Measurements from ENCODE around the gene MC1R.
"Not testable (repeated sequence)": the region's sequence is repeated elsewhere in the genome, so short reads cannot be mapped to it uniquely, and the experiment has no call there.

The MC1R gene

DNA sequence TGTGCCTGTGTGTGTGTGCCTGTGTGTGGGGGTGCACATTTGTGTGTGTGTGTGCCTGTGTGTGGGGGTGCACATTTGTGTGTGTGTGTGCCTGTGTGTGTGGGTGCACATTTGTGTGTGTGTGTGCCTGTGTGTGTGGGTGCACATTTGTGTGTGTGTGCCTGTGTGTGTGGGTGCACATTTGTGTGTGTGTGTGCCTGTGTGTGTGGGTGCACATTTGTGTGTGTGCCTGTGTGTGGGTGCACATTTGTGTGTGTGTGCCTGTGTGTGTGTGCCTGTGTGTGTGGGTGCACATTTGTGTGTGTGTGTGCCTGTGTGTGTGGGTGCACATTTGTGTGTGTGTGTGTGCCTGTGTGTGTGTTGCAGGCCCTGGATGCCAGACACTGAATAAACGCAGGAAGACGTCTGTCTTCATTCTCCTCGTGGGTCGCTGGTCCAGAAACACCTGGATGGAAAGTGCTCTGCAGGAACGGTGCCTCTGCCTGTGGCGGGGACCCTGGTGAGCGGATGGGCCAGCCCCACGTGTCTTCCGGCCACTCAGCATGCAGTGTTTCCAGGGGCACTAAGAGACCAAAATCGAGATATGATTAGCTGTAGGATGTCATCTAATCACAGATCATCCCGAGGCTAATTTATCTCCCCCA lies 3.9 kb upstream of the MC1R start:
- DNase-seq: not testable (repeated sequence)

DNA sequence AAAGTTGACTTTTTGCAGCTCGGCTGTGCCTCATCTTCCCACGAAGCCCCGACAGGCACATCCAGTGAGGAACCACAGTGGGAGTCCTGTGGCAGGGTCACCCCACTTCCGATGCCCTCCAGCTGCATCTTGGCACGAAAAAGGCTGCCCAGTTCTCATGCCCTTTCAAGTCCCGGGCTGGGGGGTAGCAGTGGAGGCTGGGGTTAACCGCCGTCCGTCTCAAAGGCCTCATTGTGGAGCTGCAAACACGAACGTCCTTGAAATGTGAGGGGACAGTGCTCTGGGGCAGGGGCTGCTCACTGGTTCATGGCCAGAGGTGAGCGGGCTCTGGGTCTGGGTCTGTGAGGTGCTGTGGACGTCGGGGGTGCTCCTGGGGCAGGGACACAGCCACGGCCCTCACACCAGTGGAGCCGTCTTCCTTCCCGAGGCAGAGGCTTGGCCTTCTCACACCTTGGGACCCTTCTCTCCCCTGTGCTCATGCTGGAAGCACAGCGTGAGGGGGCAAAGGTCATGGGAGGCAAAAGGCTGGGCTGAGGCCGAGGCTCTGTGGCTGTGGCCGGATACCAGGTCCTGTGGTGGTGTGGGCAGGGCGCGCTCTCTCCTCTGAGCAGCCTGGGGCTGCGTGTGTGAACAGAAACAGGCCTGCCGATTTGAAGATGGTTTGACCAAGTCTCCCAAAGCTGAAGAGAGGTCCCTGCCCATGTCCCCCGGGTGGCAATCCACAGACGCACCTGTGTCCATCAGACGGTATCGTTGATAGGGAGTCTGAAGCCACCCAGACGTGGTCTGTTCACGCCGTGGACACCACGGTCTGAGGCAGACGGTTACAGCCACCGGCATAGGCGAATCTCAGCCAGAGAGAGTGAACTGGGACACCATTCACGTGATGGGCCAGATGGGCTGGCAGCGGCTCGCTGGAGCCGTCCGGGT lies 3.1 kb upstream of the MC1R start:
- DNase-seq: no peak

DNA sequence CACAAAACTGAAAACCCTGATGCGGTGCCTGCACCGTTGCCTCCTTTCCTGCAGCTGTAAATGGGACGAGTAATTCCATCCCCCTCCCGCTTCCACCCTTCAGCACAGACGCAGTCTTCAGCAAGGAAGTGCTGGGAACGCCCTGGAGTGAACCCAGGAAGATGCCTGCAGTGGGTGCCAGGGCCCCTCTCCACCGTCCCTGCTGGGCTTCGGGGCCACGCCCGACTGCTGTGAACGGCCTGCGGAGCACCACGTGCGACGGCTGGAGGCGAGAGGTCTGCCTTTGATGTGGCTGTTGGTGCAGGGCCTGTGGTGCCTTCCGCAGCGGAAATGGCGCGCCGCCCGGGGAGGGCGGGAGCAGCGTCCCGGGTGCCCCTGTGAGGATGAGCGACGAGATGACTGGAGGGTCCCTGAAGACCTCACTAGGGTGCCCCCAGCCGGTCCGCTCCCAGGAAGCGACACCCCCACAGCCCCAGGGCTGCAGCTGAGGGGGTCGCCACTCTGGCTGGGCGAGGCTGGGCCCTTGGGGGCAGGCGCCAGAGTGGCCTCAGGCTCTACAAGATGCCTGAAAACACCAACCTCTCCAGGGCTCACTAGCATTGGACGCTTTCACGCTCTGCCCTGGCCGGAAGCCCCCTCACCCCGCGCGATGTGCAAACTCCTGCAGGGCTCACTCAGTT lies 749 bp upstream of the MC1R start:
- peak; percentile 83 for DNase-seq

DNA sequence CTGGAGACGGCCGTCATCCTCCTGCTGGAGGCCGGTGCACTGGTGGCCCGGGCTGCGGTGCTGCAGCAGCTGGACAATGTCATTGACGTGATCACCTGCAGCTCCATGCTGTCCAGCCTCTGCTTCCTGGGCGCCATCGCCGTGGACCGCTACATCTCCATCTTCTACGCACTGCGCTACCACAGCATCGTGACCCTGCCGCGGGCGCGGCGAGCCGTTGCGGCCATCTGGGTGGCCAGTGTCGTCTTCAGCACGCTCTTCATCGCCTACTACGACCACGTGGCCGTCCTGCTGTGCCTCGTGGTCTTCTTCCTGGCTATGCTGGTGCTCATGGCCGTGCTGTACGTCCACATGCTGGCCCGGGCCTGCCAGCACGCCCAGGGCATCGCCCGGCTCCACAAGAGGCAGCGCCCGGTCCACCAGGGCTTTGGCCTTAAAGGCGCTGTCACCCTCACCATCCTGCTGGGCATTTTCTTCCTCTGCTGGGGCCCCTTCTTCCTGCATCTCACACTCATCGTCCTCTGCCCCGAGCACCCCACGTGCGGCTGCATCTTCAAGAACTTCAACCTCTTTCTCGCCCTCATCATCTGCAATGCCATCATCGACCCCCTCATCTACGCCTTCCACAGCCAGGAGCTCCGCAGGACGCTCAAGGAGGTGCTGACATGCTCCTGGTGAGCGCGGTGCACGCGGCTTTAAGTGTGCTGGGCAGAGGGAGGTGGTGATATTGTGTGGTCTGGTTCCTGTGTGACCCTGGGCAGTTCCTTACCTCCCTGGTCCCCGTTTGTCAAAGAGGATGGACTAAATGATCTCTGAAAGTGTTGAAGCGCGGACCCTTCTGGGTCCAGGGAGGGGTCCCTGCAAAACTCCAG lies 1.1 kb downstream of the MC1R start:
- no peak for DNase-seq

DNA sequence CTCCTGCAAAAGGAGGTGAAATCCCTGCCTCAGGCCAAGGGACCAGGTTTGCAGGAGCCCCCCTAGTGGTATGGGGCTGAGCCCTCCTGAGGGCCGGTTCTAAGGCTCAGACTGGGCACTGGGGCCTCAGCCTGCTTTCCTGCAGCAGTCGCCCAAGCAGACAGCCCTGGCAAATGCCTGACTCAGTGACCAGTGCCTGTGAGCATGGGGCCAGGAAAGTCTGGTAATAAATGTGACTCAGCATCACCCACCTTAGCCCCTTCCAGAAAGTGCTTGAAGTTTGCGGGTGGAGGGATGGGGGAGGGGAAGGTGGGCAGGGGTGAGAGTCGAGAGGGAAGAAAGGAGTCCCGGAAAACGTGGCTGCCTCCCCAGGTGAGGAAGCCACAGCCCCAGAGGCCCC lies 2.1 kb downstream of the MC1R start:
- DNase-seq: no peak

DNA sequence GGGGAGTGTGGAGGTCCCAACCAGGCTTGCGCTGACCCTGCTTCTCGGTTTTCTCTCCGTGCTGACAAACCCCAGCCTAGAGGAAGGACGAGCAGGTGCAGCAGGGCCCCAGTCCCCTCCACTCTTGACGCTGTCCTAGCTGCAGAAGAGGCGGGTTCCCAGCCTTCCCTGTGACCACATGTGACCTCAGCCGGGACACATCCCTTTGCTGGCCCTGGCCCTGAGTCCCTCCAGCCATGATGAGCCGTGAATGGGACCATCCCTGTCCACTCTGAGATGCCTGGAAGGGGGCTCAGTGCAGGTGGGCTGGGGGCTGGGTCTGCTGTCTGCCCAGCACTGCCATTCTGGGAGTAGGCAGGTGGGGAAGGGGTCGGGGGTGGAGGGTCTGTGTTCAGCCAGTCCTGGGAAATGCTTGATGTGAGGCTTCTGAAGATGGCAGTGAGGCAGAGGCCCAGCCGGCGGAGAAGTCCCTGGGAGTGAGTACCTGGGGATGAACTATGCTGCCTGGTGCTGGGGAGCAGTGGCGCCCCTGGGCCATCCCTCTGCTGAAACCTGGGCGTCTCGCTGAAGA lies 2.6 kb downstream of the MC1R start:
- DNase-seq: no peak

DNA sequence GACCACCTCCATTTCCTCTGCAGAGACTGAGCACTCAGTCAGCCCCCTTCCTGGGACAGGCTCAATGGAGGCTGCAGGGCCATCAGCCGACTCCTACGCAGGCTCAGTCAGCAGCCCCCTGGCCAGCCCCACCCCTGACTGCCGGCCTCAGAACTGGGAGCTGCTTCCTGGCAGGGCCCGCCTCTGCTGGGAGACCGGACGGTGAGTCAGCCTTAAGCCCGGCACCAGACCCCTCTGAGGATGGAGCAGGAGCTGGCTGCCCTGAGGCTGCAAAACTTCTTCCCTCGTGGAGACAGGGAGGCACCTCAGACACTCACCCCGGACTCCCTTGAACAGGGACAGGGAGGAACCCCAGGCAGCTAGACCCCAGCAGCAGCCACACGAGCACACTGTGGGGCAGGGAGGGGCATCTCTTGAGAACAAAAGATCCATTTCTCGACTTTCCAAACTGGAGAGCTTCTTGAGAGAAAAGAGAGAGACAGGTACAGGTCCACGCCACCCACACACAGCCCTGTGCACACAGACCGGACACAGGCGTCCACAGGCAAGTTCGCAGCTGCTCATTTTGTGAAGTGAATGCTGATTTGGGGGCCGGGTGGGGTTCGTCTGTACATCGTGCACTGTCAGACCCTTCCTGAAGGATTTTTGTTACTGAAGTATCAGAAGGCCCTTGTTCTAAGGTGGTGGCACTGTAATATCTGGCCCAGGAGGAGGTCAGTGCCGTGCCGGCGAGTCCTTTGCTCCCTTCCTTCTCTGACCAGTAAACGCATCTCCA lies 3.2 kb downstream of the MC1R start:
- DNase-seq: peak; percentile 22

DNA sequence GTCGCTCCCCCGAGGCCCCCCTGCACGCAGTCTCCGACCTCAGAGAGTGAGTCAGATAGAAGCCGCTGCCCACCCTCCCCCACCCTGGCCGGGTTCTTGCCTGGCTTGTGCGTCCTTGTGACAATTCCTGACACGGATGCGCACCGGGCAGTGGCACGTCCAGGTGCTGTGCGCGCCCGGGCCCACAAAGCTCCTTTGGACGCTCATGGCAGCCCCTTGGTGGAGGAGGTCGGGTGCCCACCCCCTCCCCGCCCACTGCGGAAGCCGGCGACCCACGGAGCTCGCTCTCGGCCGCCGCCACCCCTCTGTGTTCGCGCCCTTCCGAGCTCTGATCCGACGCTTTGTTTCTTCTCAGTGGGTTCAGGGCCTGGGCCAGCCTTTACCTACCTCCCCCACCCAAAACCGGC lies 3.8 kb downstream of the MC1R start:
- DNase-seq: peak; percentile 74

DNA sequence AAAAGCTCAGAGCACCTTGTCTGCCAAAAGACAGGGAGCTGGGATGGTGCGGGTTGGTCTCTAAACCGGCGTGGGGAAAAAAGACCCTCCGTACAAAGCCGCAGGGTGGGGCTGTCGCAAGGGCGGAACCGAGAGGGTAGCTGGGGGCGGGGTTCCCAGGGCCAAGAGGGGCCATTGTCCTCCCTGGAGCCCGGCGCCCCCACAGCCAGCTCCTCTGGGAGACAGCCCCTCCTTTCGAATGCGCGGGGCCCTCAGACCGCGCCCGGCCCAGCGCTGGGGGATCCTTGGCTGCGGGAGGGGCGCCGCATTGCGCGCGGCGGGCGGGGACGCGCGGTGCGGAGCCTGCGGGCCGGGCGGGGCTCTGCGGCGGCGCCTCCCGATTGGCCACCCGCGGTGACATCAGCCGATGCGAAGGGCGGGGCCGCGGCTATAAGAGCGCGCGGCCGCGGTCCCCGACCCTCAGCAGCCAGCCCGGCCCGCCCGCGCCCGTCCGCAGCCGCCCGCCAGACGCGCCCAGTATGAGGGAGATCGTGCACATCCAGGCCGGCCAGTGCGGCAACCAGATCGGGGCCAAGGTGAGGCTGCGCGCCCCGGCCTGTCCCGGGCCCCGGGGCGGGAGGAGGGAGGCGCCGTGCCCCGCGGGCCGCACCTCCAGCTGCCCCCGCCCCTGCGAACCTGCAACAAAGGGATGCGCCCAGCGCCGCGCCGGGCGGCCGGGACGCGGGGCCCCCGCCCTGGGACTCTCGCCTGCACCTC lies 4.4 kb downstream of the MC1R start, which contains the start of gene TUBB3:
Gene TUBB3 (plus strand): TSS at position 459 of the 756 bp plus-strand sequence. CDS start 60 bp downstream, at position 519.
- peak; percentile 78 for DNase-seq

DNA sequence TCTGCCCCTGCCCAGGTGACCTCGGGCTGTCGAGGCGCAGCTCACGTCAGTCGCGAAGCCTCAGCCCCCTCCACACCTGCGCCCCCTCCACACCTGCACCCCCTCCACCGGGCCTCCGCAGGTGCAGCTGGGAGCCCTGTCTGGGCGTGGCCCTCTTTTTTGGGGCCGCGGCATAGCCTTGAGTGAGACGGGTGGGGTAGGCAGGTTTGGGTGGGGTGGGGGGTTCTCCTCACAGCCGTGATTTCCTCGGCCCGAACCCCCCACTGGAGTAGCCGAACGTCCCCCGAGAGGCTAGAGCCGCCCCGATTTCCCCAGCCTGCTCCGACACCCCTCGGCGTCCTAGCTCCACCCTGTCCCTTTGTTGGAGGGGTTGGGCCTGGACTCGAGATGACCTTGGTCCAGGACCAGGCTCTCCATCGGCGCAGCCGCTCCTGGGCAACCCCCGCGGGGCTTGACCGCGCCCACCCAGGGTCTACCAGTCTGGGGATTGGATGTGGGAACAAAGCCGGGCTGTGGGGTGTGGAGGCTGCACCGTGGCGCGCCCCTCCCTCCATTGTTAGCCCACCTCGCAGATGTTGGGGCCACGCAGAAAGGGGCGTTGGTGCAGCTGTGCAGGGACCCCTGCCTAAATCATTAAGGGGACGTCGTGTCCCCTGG lies 5.1 kb downstream of the MC1R start:
- DNase-seq: peak; percentile 88

DNA sequence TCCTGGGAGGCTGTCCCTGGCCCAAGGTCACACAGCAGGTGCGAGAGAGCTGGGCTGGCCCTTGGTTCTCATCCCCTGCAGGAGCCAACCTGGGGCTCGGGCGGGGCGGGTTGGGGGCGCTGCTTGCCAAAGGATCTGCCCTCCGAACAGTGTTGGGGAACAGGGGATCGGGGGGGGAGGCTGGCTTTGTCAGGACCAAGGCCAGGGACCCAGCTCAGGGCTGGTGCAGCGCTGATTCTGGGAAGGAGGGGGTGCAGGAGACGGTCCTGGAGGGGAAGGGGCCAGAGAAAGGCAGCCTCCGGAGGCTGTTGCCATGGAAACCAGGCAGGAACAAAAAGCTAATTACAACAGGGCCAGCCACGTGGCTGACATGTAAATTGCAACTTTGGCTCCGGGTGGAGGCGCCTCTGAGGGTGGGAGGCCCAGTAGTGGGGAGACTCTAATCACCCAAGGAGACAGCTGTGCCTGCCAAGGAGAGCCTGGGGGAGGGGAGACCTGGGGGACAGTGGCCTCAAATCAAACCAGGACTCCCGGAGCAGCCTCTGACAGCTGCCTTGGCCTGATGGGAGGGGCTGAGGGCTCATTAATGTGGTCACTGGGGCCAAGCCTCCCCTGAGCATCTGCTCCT lies 5.7 kb downstream of the MC1R start:
- DNase-seq: peak; percentile 77

DNA sequence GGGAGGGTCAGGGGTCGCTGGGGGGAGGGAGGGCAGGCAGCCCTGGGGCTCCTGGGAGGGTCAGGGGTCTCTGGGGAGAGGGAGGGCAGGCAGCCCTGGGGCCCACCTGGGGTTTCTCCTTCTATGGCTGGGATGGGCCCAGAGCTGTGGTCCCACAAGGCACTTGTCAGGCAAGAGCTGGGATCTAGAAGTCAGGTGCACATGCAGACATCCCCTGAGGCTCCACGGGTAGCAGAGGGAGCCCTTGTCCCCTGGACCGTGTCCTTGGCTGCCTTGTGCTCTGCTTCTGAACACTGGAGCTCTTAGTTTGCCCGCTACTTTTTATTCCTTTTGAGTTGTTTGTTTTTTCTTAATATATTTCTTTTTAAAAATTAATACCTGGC lies 6.3 kb downstream of the MC1R start:
- DNase-seq: no peak

DNA sequence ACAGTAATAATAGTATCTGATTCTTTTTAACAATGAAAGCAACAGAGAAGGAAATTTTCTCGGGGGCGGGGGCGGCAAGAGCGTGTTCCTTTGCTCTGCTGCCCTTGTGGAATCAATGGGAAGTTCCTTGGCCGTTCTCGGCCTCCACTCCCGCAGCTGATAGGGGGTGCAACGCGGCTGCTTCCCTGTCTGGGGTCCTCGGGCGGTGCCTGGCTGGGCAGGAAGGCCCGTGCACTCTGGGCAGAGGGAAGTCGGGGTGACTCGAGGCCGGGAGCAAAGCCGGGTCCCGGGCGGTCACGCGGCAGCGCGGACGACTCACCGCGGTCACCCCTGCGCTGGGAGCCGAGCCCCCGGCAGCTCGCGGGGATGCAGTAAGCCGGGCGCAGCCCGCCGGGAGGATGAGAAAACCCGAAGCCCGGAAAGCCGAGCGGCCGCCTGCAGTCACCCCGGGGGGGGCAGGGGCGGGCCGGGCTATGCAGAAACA lies 7.0 kb downstream of the MC1R start:
- no peak for DNase-seq

DNA sequence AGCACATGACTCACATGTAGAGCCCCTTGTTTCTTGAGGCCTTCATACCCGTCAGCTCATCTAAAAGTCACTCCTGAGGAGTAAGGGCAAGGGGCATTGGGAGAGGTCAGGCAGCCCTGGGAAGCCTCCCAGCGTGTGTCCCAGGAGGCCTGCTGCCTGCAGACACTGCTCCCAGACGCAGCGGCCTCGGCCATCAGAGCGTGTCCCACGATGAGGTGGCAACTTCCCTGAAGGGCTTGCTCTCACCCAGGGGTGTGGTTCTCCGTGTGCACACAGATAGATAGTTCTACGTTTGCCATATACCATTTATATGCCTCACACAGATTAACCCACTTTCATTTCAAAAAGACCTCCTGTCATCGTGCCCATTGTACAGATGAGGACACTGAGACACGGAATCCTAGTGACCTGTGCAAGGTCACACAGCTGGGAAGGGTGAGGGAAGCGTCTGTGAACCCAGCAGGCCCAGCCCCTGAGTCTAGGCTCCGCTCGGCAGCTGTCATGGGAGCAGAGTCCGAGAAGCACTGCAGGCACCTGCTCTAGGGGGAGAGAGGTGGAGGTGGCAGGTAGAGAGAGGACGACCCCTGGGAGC lies 12.7 kb downstream of the MC1R start:
- no peak for DNase-seq

DNA sequence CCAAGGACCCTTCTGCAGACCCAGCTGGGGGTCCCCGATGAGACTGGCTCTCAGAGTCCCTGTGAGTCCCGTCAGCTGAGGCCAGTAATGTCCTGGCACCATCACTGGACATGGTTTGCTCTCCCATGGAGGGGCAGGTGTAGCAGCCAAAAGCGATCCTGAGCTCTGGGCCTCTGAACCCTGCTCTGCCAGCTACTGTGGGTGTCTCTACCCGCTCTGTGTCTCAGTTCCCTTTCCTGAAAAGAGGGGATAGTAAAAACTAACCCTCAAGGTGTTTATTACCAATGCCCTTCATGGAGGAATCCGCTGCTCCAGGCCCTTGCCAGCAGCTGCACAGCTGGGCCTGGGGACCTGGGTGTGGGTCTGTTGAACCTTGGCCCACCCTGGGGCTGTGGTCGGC lies 13.3 kb downstream of the MC1R start:
- no peak for DNase-seq

DNA sequence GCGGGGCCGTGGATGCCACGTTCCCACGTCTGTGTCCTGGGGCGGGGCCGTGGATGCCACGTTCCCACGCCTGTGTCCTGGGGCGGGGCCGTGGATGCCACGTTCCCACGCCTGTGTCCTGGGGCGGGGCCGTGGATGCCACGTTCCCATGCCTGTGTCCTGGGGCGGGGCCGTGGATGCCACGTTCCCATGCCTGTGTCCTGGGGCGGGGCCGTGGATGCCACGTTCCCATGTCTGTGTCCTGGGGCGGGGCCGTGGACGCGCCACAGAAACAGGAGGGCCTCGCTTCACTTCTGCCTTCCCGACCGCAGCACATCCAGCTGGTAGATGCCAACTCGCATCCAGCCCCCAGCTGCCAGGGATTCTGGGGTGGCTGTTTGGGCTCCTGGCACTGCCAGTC lies 15.4 kb downstream of the MC1R start:
- DNase-seq: not testable (repeated sequence)

DNA sequence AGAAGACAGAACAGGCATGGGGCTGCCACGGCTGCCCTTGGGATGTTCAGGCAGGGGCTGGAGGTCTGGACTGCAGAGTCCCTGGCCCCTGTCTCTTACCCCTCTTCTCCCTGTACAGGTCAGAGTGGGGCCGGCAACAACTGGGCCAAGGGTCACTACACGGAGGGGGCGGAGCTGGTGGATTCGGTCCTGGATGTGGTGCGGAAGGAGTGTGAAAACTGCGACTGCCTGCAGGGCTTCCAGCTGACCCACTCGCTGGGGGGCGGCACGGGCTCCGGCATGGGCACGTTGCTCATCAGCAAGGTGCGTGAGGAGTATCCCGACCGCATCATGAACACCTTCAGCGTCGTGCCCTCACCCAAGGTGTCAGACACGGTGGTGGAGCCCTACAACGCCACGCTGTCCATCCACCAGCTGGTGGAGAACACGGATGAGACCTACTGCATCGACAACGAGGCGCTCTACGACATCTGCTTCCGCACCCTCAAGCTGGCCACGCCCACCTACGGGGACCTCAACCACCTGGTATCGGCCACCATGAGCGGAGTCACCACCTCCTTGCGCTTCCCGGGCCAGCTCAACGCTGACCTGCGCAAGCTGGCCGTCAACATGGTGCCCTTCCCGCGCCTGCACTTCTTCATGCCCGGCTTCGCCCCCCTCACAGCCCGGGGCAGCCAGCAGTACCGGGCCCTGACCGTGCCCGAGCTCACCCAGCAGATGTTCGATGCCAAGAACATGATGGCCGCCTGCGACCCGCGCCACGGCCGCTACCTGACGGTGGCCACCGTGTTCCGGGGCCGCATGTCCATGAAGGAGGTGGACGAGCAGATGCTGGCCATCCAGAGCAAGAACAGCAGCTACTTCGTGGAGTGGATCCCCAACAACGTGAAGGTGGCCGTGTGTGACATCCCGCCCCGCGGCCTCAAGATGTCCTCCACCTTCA lies 16.2 kb downstream of the MC1R start:
- no peak for DNase-seq

DNA sequence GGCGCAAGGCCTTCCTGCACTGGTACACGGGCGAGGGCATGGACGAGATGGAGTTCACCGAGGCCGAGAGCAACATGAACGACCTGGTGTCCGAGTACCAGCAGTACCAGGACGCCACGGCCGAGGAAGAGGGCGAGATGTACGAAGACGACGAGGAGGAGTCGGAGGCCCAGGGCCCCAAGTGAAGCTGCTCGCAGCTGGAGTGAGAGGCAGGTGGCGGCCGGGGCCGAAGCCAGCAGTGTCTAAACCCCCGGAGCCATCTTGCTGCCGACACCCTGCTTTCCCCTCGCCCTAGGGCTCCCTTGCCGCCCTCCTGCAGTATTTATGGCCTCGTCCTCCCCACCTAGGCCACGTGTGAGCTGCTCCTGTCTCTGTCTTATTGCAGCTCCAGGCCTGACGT lies 17.0 kb downstream of the MC1R start:
- DNase-seq: not testable (repeated sequence)
